K562 (cell line): Measurements from ENCODE around the gene NHSL2. TPM values are rescaled to one million over a fixed set of nuclear protein-coding genes. Genes with fewer than 3 reads are reported as not detected.
A peak's percentile ranks its signal among the peaks of the same experiment; 100 is the strongest.

Experiments used
- ATAC-seq: fragments of 200-7000 bp; cut with Tn5 transposase; 3 replicates; pipeline ENCODE4 v1.9.1; 2020; ENCODE audit warnings: moderate library complexity
- BruUV-seq: library from RNA; stranded (reverse); fragments of 400-500 nt; replicated peaks from 2 replicates; lab custom pipeline; 2021; lab: Mats Ljungman, UMichigan
- CTCF ChIA-PET: fragments of 300-600 bp; formaldehyde crosslinking; extraction: SDS; loops from one replicate; lab custom pipeline; 2021; ENCODE audit warnings: low intra/inter-chr PET ratio; lab: Yijun Ruan, JAX
- POLR2A ChIA-PET: fragments of 300-600, 350-650 bp; sonication (Branson Sonifier 250); formaldehyde crosslinking; extraction: SDS; loops from one replicate; lab custom pipeline; 2021; ENCODE audit warnings: antibody characterized with exemption, inconsistent platforms; lab: Yijun Ruan, JAX
- DNase-seq, 4 experiments: peaks; one replicate each; pipeline versions ENCODE4 v3.0.0 to v3.0.0-alpha.2; 2011 to 2018; ENCODE audit warnings: low spot score in 3 of 4, mixed read lengths in 3 of 4; ENCODE audit errors: extremely low read depth in 1 of 4
- FAIRE-seq: peaks from 2 replicates; lab custom pipeline; 2011; peaks lifted over from hg19 to GRCh38; lab: Jason Lieb, UNC
- H2AFZ ChIP-seq: 2 replicates; pipeline ENCODE4 v1.6.0; 2011; ENCODE audit warnings: low read depth, low read length, control low read depth, inconsistent platforms
- H3K27ac ChIP-seq: fragments of 200-600 bp; 3 replicates; pipeline ENCODE4 v1.8.0; 2011; ENCODE audit warnings: low read depth, mild to moderate bottlenecking, control low read depth, inconsistent platforms, low read length, moderate library complexity, mixed read lengths; ENCODE audit errors: extremely low read depth
- H3K27me3 ChIP-seq, 2 experiments: fragments of 300-600 bp in 1 of 2; 2 replicates in 1 of 2; 3 replicates in 1 of 2; pipeline versions ENCODE4 v1.6.0 to v1.8.0; 2011; ENCODE audit warnings: inconsistent platforms in 2 of 2, low read length in 2 of 2, mild to moderate bottlenecking in 1 of 2, mixed read lengths in 1 of 2, moderate library complexity in 1 of 2; ENCODE audit not compliant: control insufficient read depth in 2 of 2, insufficient read depth in 2 of 2
- H3K36me3 ChIP-seq: fragments of 300-600 bp; 3 replicates; pipeline ENCODE4 v1.8.0; 2011; ENCODE audit warnings: mild to moderate bottlenecking, low read length, inconsistent platforms; ENCODE audit not compliant: control insufficient read depth, insufficient read depth
- H3K4me1 ChIP-seq, 2 experiments: fragments of 200-600 bp in 1 of 2; replicated peaks in 1 of 2; 2 replicates in 1 of 2; 3 replicates in 1 of 2; pipeline versions ENCODE4 v1.5.1 to v1.8.0; 2011; ENCODE audit warnings: inconsistent platforms in 2 of 2, low read length in 2 of 2, mild to moderate bottlenecking in 1 of 2, mixed read lengths in 1 of 2, moderate library complexity in 1 of 2; ENCODE audit not compliant: control insufficient read depth in 2 of 2, insufficient read depth in 2 of 2
- H3K4me2 ChIP-seq: 2 replicates; pipeline ENCODE4 v1.6.1; 2011; ENCODE audit warnings: low read length, control low read depth, inconsistent platforms, mixed read lengths; ENCODE audit not compliant: insufficient read depth
- H3K4me3 ChIP-seq: fragments of 200-600 bp; sonication (generic), shearing (Covaris generic); 2 replicates; pipeline ENCODE4 v1.5.1; 2016; ENCODE audit warnings: control low read depth, inconsistent platforms
- H3K79me2 ChIP-seq: fragments of 200-600 bp; 3 replicates; pipeline ENCODE4 v1.8.0; 2011; ENCODE audit warnings: low read length, inconsistent platforms; ENCODE audit not compliant: control insufficient read depth, insufficient read depth
- H3K9ac ChIP-seq, 2 experiments: 2 replicates each; pipeline versions ENCODE4 v1.6.0 to v1.6.1; 2011; ENCODE audit warnings: low read depth in 2 of 2, low read length in 2 of 2, control low read depth in 1 of 2, inconsistent platforms in 1 of 2, mild to moderate bottlenecking in 1 of 2, mixed read lengths in 1 of 2; ENCODE audit not compliant: insufficient read depth in 1 of 2
- H3K9me1 ChIP-seq: one replicate; pipeline ENCODE4 v1.6.0; 2011; ENCODE audit warnings: inconsistent platforms, mild to moderate bottlenecking, low read length, moderate library complexity; ENCODE audit not compliant: control insufficient read depth, insufficient read depth
- H3K9me3 ChIP-seq: replicated peaks from 2 replicates; pipeline ENCODE4 v1.5.1; 2011; ENCODE audit warnings: low read depth, low read length, inconsistent platforms; ENCODE audit not compliant: control insufficient read depth, insufficient read depth
- H4K20me1 ChIP-seq: replicated peaks from 2 replicates; pipeline ENCODE4 v1.6.1; 2011; ENCODE audit warnings: low read length, inconsistent platforms, mixed read lengths; ENCODE audit not compliant: control insufficient read depth, insufficient read depth
- C11orf30 ChIP-seq: fragments of 450-650 bp; IDR thresholded peaks from 2 replicates; pipeline ENCODE4 v1.6.1; 2016; ENCODE audit warnings: low read depth, mild to moderate bottlenecking
- HDAC6 ChIP-seq: IDR thresholded peaks from 2 replicates; pipeline ENCODE4 v1.6.1; 2012; ENCODE audit warnings: low read depth, mild to moderate bottlenecking, control low read depth, inconsistent platforms, low read length, moderate library complexity
- HMG20B ChIP-seq: fragments of 250-450 bp; sonication (Bioruptor Pico); IDR thresholded peaks from 2 replicates; pipeline ENCODE4 v1.5.0; 2021; ENCODE audit warnings: mild to moderate bottlenecking
- MAFG ChIP-seq: fragments of 450-650 bp; conservative IDR thresholded peaks from 2 replicates; pipeline ENCODE4 v1.6.1; 2016; ENCODE audit warnings: missing genetic modification characterization, missing compliant biosample characterization
- RREB1 ChIP-seq: fragments of 250-450 bp; sonication (Bioruptor Pico); IDR thresholded peaks from 2 replicates; pipeline ENCODE4 v1.4.0; 2020
- TRIM24 ChIP-seq, 2 experiments: fragments of 450-650 bp; IDR thresholded peaks; 2 replicates each; pipeline ENCODE4 v1.6.1; 2016
- ZNF316 ChIP-seq: fragments of 450-650 bp; IDR thresholded peaks from 2 replicates; pipeline ENCODE4 v1.6.1; 2016
- WGBS: fragments of 100-300 bp; shearing (Covaris generic); methylation state at CpG from one replicate; pipeline ENCODE4 v1.1.6; 2016; ENCODE audit warnings: low coverage, mixed read lengths; ENCODE audit not compliant: insufficient coverage; ENCODE audit errors: missing lambda C conversion rate; 5-methylcytosine and 5-hydroxymethylcytosine counted together
- in situ Hi-C: fragments of 300-500 bp; cut with MboI; formaldehyde crosslinking; loops from 4 replicates; pipeline ENCODE4 v1.15.0; 2018; ENCODE audit warnings: inconsistent platforms, mixed read lengths
- intact Hi-C: fragments of 100-400 bp; cut with micrococcal nuclease; formaldehyde crosslinking; loops from 2 replicates; pipeline ENCODE4 v1.14.2; 2022
- polyA plus RNA-seq, 8 experiments: library from polyadenylated mRNA; depleted of rRNA in 4 of 8; stranded (reverse) in 5 of 8; unstranded in 3 of 8; fragments of >200 nt; fragmentation: Nextera tagmentation in 2 of 8; fragmentation: Illumina TruSeq in 1 of 8; extraction: Ambion mirVana in 2 of 8; extraction: Trizol in 1 of 8; gene quantifications; 2 replicates each; pipeline versions ENCODE4 v1.2.1 to v1.2.3, GENCODE V29; 2011 to 2014; ENCODE audit warnings: inconsistent platforms in 1 of 8, missing spikeins in 1 of 8
- total RNA-seq, 7 experiments: library from RNA; depleted of rRNA in 6 of 7; stranded (reverse); fragments of >200 nt in 6 of 7; fragmentation: Illumina TruSeq in 2 of 7; extraction: Trizol in 2 of 7; gene quantifications; 2 replicates each; pipeline versions ENCODE4 v1.2.1 to v1.2.3, GENCODE V29; 2011 to 2021; ENCODE audit warnings: low replicate concordance in 1 of 7
- TF ChIP-seq, protein P1 (sequence below): fragments of 450-650 bp; IDR thresholded peaks from 2 replicates; pipeline ENCODE4 v1.6.1; 2016; ENCODE audit warnings: low read depth, mild to moderate bottlenecking, moderate library complexity

The NHSL2 gene
- total and polyA plus RNA-seq, 9 of the 15 experiments (the other 6 are each of a cell fraction or from before 2014, with no cell fraction given) = 0.02 TPM; not detected in 8

GRCh38 chrX:72071213-72071612, 160.6 kb downstream of the NHSL2 start:
- no peak for FAIRE-seq
- no peak overlapping the region for H3K9ac ChIP-seq
- peaks cover 0 to 32% of the 10 kb centered on the region in 2 experiments; a peak in 3 of 5 replicates for H3K27me3 ChIP-seq
- H3K79me2 ChIP-seq = no peaks in the 10 kb centered on the region
- ATAC-seq = no peak
- POLR2A ChIA-PET = interaction anchor here (0.6 kb wide), 1 partner anchor 11 kb away, joined by 3 read pairs; no protein-coding TSS in a partner anchor
- H3K9me1 ChIP-seq = no peaks in the 10 kb centered on the region
- H3K9me3 ChIP-seq = no peaks in the 10 kb centered on the region
- H3K4me2 ChIP-seq = no peak overlapping the region
- no peak overlapping the region for H3K27ac ChIP-seq
- BruUV-seq = no TSS peak
- no peaks in the 10 kb centered on the region for H3K4me1 ChIP-seq
- H3K36me3 ChIP-seq = no peaks in the 10 kb centered on the region
- in situ Hi-C loops = no loop called here
- no peak overlapping the region for H2AFZ ChIP-seq
- DNase-seq = no peak
- CTCF ChIA-PET = no interaction called here
- H4K20me1 ChIP-seq = no peaks in the 10 kb centered on the region
- intact Hi-C loops = no loop called here
- H3K4me3 ChIP-seq = no peak overlapping the region
- 0% methylated on average over 2 of the region's 2 CpGs for WGBS
- no peak for TF ChIP-seq HMG20B (CRISPR knock-in tag)
- no peak for TF ChIP-seq HDAC6
- TF ChIP-seq, protein P1, sequence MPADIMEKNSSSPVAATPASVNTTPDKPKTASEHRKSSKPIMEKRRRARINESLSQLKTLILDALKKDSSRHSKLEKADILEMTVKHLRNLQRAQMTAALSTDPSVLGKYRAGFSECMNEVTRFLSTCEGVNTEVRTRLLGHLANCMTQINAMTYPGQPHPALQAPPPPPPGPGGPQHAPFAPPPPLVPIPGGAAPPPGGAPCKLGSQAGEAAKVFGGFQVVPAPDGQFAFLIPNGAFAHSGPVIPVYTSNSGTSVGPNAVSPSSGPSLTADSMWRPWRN = no peak
- no peak for TF ChIP-seq TRIM24 (IDR thresholded peaks at IDR 0.05)
- TF ChIP-seq RREB1 (CRISPR knock-in tag) = no peak
- TF ChIP-seq ZNF316 = peak; percentile 61
- TF ChIP-seq C11orf30 = peak; percentile 27; the same call in 1 of the 2 replicates
- TF ChIP-seq MAFG (tag) = peak; percentile 49; the same call in 1 of the 2 replicates
